Measurements from ENCODE around the gene LIMS1. TPM values are rescaled to one million over a fixed set of nuclear protein-coding genes. Genes with fewer than 3 reads are reported as not detected.

LIMS1 gene
- total and polyA plus RNA-seq, 2 of the 13 experiments (the other 11 are each of a cell fraction or from before 2014, with no cell fraction given) = 38.3 to 49.6 TPM

DNA sequence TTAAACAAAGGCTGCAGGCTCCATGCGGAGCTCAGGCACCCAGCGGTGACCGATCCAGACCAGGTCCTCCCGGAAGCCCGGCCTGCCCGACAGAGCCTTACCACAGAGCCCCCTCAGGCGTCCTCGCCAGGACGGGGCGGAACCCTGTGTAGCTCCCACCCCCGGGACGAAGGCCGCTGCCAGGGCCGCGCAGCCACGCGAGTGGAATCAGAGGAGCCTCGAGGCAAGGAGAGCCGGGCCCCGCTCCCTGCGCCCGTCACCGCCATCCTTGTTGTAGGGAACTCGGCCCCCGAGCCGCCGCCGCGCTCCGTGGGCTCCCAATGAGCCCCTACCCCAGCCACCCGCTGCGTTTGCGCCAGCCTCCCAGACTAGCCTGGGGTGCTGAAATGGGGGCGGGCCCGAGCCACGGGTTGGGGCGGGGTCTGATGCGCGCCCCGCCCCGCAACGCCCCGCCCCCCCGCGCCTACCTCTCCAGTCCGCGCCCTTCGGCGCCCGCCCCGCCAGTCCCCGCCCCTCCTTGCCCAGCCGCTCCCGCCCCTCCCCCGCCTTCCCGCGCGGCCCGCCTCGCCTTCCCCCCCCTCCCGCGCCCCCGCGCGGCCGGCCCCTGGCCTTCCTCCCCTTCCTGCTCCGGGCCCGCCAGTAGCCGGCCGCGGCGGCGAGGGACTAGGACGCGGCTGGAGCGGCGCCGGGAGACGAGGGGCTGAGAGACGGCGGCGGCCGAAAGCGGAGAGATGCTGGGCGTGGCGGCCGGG, at the start of gene LIMS1 (continued):
- TF ChIP-seq, protein P1, sequence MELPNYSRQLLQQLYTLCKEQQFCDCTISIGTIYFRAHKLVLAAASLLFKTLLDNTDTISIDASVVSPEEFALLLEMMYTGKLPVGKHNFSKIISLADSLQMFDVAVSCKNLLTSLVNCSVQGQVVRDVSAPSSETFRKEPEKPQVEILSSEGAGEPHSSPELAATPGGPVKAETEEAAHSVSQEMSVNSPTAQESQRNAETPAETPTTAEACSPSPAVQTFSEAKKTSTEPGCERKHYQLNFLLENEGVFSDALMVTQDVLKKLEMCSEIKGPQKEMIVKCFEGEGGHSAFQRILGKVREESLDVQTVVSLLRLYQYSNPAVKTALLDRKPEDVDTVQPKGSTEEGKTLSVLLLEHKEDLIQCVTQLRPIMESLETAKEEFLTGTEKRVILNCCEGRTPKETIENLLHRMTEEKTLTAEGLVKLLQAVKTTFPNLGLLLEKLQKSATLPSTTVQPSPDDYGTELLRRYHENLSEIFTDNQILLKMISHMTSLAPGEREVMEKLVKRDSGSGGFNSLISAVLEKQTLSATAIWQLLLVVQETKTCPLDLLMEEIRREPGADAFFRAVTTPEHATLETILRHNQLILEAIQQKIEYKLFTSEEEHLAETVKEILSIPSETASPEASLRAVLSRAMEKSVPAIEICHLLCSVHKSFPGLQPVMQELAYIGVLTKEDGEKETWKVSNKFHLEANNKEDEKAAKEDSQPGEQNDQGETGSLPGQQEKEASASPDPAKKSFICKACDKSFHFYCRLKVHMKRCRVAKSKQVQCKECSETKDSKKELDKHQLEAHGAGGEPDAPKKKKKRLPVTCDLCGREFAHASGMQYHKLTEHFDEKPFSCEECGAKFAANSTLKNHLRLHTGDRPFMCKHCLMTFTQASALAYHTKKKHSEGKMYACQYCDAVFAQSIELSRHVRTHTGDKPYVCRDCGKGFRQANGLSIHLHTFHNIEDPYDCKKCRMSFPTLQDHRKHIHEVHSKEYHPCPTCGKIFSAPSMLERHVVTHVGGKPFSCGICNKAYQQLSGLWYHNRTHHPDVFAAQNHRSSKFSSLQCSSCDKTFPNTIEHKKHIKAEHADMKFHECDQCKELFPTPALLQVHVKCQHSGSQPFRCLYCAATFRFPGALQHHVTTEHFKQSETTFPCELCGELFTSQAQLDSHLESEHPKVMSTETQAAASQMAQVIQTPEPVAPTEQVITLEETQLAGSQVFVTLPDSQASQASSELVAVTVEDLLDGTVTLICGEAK (IDR thresholded peaks at IDR 0.05) = no peak
- TF ChIP-seq, protein P1 (CRISPR knock-in tag; IDR thresholded peaks at IDR 0.05) = peak; percentile 52; the same call in 1 of the 2 replicates
- TF ChIP-seq FOSL2 (CRISPR knock-in tag; IDR thresholded peaks at IDR 0.05) (peak; percentile 26; the same call in 1 of the 2 replicates), PHF20 (CRISPR knock-in tag; IDR thresholded peaks at IDR 0.05) (peak; percentile 79), SPEN (CRISPR knock-in tag; IDR thresholded peaks at IDR 0.05; ENCODE audit: low read depth) (peak; percentile 84), ISX (CRISPR knock-in tag; conservative IDR thresholded peaks at IDR 0.05) (0 out of 2 replicates have a peak, but pooled peaks have one; percentile 12), GABPA (IDR thresholded peaks at IDR 0.05; ENCODE audit: low read depth, low read length) (peak; percentile 11; the same call in 1 of the 2 replicates), GABPA (CRISPR knock-in tag; IDR thresholded peaks at IDR 0.05; ENCODE audit: low read depth) (no peak), CCAR2 (optimal IDR thresholded peaks at IDR 0.05; ENCODE audit: low read depth, low read length) (no peak), ELF3 (CRISPR knock-in tag; IDR thresholded peaks at IDR 0.05) (peak; percentile 78), ZNF691 (CRISPR knock-in tag; IDR thresholded peaks at IDR 0.05; ENCODE audit: borderline replicate concordance, low read depth) (peak; percentile 92; the same call in 1 of the 2 replicates), MED8 (CRISPR knock-in tag; IDR thresholded peaks at IDR 0.05; ENCODE audit: insufficient replicate concordance) (peak; percentile 70), NFIC (IDR thresholded peaks at IDR 0.05; ENCODE audit: low read length) (no peak), ZNF777 (CRISPR knock-in tag; IDR thresholded peaks at IDR 0.05) (peak; percentile 90), PHF8 (CRISPR knock-in tag; IDR thresholded peaks at IDR 0.05) (peak; percentile 97), NFKBIZ (CRISPR knock-in tag; IDR thresholded peaks at IDR 0.05) (peak; percentile 74; the same call in 1 of the 2 replicates), ARNT (IDR thresholded peaks at IDR 0.05) (no peak), SNRNP70 (IDR thresholded peaks at IDR 0.05; ENCODE audit: low read depth, low read length) (no peak)
- TF ChIP-seq, protein P2, sequence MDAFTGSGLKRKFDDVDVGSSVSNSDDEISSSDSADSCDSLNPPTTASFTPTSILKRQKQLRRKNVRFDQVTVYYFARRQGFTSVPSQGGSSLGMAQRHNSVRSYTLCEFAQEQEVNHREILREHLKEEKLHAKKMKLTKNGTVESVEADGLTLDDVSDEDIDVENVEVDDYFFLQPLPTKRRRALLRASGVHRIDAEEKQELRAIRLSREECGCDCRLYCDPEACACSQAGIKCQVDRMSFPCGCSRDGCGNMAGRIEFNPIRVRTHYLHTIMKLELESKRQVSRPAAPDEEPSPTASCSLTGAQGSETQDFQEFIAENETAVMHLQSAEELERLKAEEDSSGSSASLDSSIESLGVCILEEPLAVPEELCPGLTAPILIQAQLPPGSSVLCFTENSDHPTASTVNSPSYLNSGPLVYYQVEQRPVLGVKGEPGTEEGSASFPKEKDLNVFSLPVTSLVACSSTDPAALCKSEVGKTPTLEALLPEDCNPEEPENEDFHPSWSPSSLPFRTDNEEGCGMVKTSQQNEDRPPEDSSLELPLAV (CRISPR knock-in tag; conservative IDR thresholded peaks at IDR 0.05; ENCODE audit: low read depth) = no peak
